Ovary (tissue), 9 donors: ENCODE measurements around the gene SETBP1. TPM values are rescaled to one million over a fixed set of nuclear protein-coding genes. Genes with fewer than 3 reads are reported as not detected.

Experiments used
- DNase-seq, 5 donors: peaks; one replicate each; pipeline ENCODE4 v3.0.0-alpha.2; 2019 to 2020
- H3K27ac ChIP-seq, 2 donors: fragments of 200-600 bp; one replicate each; pipeline versions ENCODE4 v1.5.1 to v1.8.0; 2019 to 2022
- H3K27me3 ChIP-seq: fragments of 200-600 bp; one replicate; pipeline ENCODE4 v1.8.0; 2022
- H3K36me3 ChIP-seq: fragments of 200-600 bp; sonication (generic); one replicate; pipeline ENCODE4 v1.5.1; 2019
- H3K4me1 ChIP-seq: one replicate; pipeline ENCODE4 v1.8.1; 2013; ENCODE audit warnings: mild to moderate bottlenecking, moderate library complexity; ENCODE audit not compliant: insufficient read depth
- H3K4me3 ChIP-seq: fragments of 200-600 bp; sonication (generic); one replicate; pipeline ENCODE4 v1.5.1; 2017
- H3K9me3 ChIP-seq, 2 donors: fragments of 200-600 bp in 1 of 2; sonication (generic) in 1 of 2; one replicate each; pipeline versions ENCODE4 v1.5.1 to v1.8.1; 2013 to 2019; ENCODE audit warnings: mild to moderate bottlenecking in 1 of 2, moderate library complexity in 1 of 2
- CTCF ChIP-seq, 3 donors: fragments of 450-650 bp in 2 of 3; fragments of 200-600 bp in 1 of 3; IDR thresholded peaks; one replicate each; pipeline versions ENCODE4 v1.5.1 to v1.8.0; 2016 to 2022; ENCODE audit warnings: antibody characterized with exemption in 3 of 3, mild to moderate bottlenecking in 1 of 3
- EP300 ChIP-seq: sonication (generic); formaldehyde crosslinking; IDR thresholded peaks from one replicate; pipeline ENCODE4 v1.6.1; 2017; ENCODE audit warnings: antibody characterized with exemption
- POLR2A ChIP-seq: fragments of 450-650 bp; IDR thresholded peaks from one replicate; pipeline ENCODE4 v1.6.1; 2017; ENCODE audit warnings: antibody characterized with exemption, mild to moderate bottlenecking, moderate library complexity
- WGBS, 3 donors: extraction: QIAGEN DNeasy Blood & Tissue Kit in 1 of 3; methylation state at CpG; one replicate each; pipeline versions ENCODE4 v1.1.5 to v1.1.7; 2013 to 2017; 5-methylcytosine and 5-hydroxymethylcytosine counted together
- intact Hi-C, 4 donors: fragments of 100-400 bp; cut with DNase I; formaldehyde crosslinking; loops; one replicate each; pipeline versions ENCODE4 v1.11.0 to v1.15.1; 2022 to 2023
- polyA plus RNA-seq, 2 donors: library from polyadenylated mRNA; stranded (reverse); fragments of 200-250 nt in 1 of 2; fragments of 350-450 nt in 1 of 2; fragmentation: Illumina TruSeq in 1 of 2; extraction: RNeasy Lipid Tissue Mini Kit (QIAGEN cat#74804) in 1 of 2; gene quantifications; one replicate each; pipeline ENCODE4 v1.2.3, GENCODE V29; 2013 to 2014
- total RNA-seq, 7 donors: library from RNA; depleted of rRNA in 2 of 7; stranded (reverse); fragments of >200 nt in 2 of 7; fragmentation: NEBNext Ultra II Directional in 3 of 7; extraction: Animal tissue kit (Norgen Biotek cat#: 25700) in 3 of 7; gene quantifications; one replicate each; pipeline versions ENCODE4 v1.1.0 to v1.2.4, GENCODE V29; 2016 to 2023
- donor health status: DM: no; HTN: no; CAD: no; lungs with moderate emphysema.
- donor health status: DM: no; HTN: no; CAD: no.
- donor health status: Bipolar disorder and iron deficiency.
- donor health status: DM: yes; HTN: yes; CAD: no.
- donor health status: DM: no; HTN: no; CAD: no.
- donor health status: DM: yes; HTN: yes; CAD: no.

Gene SETBP1
- total and polyA plus RNA-seq, 9 donors = 7.8 to 53.7 (median 28.4) TPM

DNA sequence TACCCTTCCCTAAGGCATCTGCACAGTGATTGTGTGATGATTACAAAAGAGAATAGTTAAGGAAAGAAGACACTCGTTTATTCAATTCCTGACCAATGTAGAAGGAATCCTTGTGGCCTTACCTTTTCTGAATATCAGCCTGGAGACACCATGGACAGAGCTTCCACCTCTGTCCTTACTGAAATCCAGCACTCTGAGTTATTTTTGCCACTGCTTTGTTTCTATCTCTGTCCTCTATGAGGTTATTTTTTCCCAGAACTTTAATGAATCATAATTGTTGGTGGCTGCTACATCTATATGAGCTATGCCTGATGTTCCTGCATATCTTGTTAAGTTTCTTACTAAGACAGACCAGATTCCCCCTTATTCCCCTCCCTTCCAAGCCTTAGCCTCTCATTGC, 275.1 kb downstream of the SETBP1 start:
- DNase-seq = no peak
- H3K27ac ChIP-seq = no peak overlapping the region
- H3K4me3 ChIP-seq = no peak overlapping the region
- no peaks in the 10 kb centered on the region for H3K9me3 ChIP-seq
- intact Hi-C loops = no loop called here
- no peak for TF ChIP-seq CTCF (IDR thresholded peaks at IDR 0.05)
- no peak for TF ChIP-seq POLR2A
- TF ChIP-seq EP300 = no peak
- WGBS, 3 donors = 50 to 67% (median 59%) methylated on average over 1 of the region's 1 CpG
- no peaks in the 10 kb centered on the region for H3K4me1 ChIP-seq
- no peaks in the 10 kb centered on the region for H3K27me3 ChIP-seq
- H3K36me3 ChIP-seq = no peaks in the 10 kb centered on the region

- Histone ChIP-seq H3K4me1 (no peaks in the 10 kb centered on the region), H3K9me3 (no peaks in the 10 kb centered on the region), H3K27me3 (no peaks in the 10 kb centered on the region), H3K4me3 (no peak overlapping the region), H3K36me3 (no peaks in the 10 kb centered on the region), H3K27ac (no peak overlapping the region)
- 82 to 97% (median 92%) methylated on average over 1 of the region's 1 CpG for WGBS, 3 donors
- TF ChIP-seq POLR2A = no peak
- TF ChIP-seq CTCF (IDR thresholded peaks at IDR 0.05) = no peak
- TF ChIP-seq EP300 = no peak
- DNase-seq = no peak
- intact Hi-C loops = no loop called here
These were observed 276.3 kb downstream of the SETBP1 start for GRCh38 chr18:44957025-44957424.

GRCh38 chr18:44957461-44957860, 276.8 kb downstream of the SETBP1 start:
- no peak for TF ChIP-seq POLR2A
- no peak for TF ChIP-seq EP300
- no peak for TF ChIP-seq CTCF (IDR thresholded peaks at IDR 0.05)
- Histone ChIP-seq H3K4me3 (no peak overlapping the region), H3K36me3 (no peaks in the 10 kb centered on the region), H3K4me1 (no peaks in the 10 kb centered on the region), H3K27me3 (no peaks in the 10 kb centered on the region), H3K27ac (no peak overlapping the region), H3K9me3 (no peaks in the 10 kb centered on the region)
- 66 to 76% (median 72%) methylated on average over 2 of the region's 2 CpGs for WGBS, 3 donors
- intact Hi-C loops = no loop called here
- DNase-seq = no peak

- Histone ChIP-seq H3K36me3 (no peaks in the 10 kb centered on the region), H3K27me3 (no peaks in the 10 kb centered on the region), H3K9me3 (no peaks in the 10 kb centered on the region), H3K27ac (no peak overlapping the region), H3K4me3 (no peak overlapping the region), H3K4me1 (no peaks in the 10 kb centered on the region)
- WGBS, 3 donors = 97 to 99% (median 98%) methylated on average over 1 of the region's 1 CpG
- intact Hi-C loops = no loop called here
- DNase-seq = no peak
- TF ChIP-seq CTCF (IDR thresholded peaks at IDR 0.05) (no peak), EP300 (no peak), POLR2A (no peak)
These were observed 277.4 kb downstream of the SETBP1 start for GRCh38 chr18:44958040-44958439.

- TF ChIP-seq POLR2A = no peak
- no peak for TF ChIP-seq CTCF (IDR thresholded peaks at IDR 0.05)
- TF ChIP-seq EP300 = no peak
- Histone ChIP-seq H3K9me3 (no peaks in the 10 kb centered on the region), H3K4me3 (no peak overlapping the region), H3K27ac (no peak overlapping the region), H3K4me1 (no peaks in the 10 kb centered on the region), H3K36me3 (no peaks in the 10 kb centered on the region), H3K27me3 (no peaks in the 10 kb centered on the region)
- DNase-seq = no peak
- intact Hi-C loops = no loop called here
These were observed 277.8 kb downstream of the SETBP1 start for GRCh38 chr18:44958455-44958854.
